IPS DF 4.7 (cell line): ENCODE data around the gene PLEKHM3.
"Not testable (repeated sequence)": the region's sequence is repeated elsewhere in the genome, so short reads cannot be mapped to it uniquely, and the experiment has no call there.

Experiments
- DNase-seq: peaks from one replicate; pipeline ENCODE4 v3.0.0-alpha.2; 2013; ENCODE audit warnings: low spot score; ENCODE audit errors: extremely low read depth

The PLEKHM3 gene

DNA sequence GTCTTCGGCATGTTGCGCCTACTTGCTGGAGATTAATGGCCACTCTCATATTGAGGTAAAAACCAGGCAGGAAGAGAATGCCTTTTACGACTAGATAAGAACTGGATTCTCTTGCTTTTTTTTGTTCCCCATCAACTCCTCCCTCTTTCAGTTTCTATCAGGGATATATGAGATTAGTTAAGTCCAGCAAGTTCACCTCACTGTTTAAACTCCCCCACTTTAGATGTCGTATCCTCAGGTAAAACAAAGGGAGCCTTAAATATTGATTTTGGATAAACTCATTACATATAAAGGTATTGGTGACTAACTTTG is 98.4 kb downstream of the PLEKHM3 start:
- no peak for DNase-seq

DNA sequence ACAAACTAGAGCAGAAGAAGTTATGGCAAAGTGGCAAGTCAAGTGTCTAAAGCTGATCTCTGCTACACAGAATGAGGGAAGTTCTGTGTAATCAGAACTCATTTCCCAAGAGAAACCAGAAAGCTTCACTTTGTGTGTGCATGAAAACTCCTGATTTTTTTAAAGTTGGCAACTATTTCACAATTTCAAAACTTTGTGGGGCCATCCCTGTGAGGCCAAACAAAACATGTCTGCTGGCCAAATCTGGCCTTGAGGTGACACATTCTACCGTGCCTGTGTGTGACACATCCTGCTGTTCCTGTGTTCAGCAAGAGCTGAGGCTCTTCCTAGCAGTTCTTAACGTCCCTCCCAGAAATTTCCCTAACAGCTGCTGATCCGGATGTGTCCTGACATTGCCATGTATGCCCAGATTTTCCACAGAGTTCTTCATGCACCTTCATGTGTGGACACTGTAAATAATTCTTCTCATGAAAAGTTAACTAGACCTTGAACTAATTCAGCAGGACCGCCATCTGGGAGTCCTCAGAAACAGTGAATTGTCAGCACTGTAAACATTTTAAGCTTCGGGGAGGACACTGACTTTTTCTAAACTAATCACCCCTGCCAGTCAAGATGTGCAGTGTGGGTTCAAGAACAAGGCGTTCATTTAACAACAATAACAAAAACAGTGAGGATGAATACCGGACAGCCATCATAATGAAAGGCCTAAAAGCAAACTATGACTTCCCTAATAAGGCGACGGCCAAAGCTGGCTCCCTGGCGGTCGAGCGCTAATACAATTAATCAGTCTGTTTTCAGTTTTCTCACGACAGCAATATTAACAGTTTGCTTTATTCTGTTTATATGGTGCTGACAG is 99.0 kb downstream of the PLEKHM3 start:
- DNase-seq = no peak

DNA sequence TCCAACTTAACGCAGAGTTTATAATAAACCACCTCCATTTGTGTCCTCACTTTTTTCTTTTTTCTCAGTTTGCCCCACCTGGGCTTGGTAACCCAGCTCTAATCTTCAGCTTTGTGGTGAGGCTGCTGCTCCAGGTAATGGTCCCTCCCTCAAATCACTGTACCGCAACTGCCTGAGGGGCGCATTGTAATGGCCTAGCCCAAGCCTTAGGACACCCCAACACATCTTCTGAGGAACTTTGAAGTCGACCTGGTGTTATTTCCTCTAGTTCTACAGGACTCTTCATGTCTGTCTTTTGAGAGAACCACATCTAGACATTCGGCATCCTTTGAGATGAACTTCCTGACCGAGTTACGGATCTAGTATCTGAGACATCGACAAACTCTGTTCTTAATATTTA is 99.7 kb downstream of the PLEKHM3 start:
- no peak for DNase-seq

DNA sequence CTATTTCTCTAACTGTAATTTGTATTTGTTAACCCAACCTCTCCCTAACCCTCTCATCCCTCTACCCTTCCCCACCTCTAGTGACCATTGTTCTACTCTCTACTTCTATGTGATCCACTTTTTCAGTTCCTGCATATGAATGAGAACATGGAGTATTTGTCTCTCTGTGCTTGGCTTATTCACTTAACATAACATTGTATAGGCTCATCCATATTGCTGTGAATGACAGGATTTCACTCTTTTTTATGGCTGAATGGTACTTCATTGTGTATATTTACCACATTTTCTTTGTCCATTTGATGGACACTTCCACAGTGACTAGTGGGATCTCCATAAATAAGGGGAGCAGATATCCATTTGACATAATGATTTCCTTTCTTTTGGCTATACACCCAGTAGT is 103.7 kb downstream of the PLEKHM3 start:
- no peak for DNase-seq

DNA sequence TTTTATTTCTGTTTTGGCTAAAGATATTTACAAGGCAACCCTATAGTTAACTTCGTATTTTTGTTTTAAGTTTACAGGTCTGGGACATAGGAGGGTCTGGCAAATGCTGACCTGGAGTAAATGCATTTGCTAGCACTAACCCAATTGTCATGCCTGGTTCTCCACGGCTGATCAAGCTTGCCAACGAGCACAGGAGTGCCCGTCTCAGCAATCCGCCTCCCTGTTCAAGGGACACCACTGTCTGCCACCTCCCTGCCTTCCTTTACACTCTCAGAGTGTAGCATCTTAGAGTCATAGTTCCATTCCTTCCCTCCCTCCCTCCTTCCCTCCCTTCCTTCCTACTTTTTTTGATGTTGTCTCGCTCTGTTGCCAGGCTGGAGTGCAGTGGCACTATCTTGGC is 104.6 kb downstream of the PLEKHM3 start:
- DNase-seq = no peak

DNA sequence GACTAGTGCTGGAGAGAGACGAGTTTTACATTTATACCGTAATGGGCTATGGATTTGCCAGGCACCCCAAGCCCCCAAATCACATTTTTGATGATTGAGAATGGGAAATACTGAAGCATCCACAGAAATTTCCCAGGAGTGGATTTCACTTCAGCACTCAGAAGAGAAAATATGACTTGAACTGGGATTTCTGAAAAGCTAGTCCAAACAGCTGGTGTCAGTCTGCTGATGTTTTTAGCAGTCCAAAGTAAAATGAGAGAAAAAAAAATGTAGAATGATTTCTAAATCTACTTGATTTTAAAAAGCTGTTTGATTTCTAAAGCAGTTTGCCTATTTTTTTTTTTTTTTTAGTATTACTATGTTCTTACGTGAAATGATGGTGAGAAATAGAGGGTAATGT is 105.0 kb downstream of the PLEKHM3 start:
- DNase-seq = no peak

DNA sequence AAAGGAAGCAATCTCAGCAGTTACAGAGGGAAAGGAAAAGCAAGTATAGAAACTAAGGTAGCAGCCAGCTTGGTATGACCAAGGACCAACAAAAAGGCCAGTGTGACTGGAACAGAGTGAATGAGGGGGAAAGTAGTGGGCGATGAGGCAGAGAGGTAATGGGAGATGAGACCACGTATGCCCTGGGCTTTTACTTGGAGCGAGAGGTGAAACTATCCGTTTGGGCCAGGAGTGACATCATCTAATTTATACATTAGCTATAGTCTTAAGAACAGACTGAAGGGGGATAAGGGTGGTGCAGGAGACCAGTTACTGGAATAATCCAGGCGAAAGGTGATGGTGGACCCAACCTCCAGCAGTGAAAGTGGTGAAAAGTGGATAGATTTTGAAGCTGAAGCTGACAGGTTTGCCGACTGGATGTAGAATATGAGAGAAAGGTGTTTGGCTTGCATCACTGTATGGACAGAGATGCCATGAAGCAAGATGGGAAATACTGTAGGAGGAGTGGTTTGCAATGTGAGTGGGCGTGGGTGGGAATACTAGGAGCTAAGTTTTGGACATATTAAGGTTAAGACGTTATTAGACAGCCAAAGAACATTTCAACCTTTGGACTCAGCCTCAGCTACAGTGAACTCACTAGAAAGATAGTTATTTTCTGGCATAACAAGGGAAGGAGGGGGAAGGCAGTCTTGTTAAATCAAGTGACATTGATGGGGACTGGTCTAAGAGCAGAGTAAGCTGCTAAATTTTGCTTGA is 106.0 kb downstream of the PLEKHM3 start:
- no peak for DNase-seq

DNA sequence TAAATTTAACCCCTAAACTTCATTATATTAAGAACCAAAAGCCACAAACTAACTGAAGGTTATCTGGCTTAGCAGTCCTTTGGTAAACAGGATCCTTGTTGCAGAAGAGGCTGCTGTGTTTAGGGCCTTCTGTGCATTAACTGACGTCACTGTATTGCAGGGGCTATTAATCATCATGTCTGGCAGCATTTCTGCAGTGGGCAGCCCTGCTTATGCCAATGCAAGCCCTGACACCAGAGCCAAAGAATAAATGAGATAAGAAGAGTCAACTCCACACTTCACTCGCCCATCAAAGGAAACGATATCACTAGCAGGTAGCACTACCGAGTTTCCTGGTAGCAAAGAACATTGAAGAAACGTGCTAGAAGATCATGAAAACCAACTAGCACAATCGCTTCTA is 110.6 kb downstream of the PLEKHM3 start:
- DNase-seq = no peak

DNA sequence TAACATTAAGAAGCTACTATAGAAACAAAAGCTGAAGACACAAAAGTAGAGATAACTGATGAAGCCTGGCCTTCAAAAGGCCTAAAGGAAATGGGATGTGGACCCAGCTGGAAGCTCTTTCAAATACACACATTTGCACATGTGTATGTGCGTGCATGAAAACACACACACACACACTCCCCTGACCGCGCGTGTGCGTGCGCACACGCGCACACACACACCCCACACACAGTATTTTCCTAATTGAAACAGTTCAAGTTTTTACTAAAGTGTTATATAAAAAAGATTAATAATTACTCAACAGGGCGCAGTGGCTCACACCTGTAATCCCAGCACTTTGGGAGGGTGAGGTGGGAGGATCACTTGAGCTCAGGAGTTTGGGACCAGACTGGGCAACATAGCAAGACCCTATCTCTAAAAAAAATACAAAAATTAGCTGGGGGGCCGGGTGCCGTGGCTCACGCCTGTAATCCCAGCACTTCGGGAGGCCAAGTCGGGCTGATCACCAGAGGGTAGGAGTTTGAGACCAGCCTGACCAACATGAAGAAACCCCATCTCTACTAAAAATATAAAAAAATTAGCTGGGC is 111.5 kb downstream of the PLEKHM3 start:
- DNase-seq = no peak

DNA sequence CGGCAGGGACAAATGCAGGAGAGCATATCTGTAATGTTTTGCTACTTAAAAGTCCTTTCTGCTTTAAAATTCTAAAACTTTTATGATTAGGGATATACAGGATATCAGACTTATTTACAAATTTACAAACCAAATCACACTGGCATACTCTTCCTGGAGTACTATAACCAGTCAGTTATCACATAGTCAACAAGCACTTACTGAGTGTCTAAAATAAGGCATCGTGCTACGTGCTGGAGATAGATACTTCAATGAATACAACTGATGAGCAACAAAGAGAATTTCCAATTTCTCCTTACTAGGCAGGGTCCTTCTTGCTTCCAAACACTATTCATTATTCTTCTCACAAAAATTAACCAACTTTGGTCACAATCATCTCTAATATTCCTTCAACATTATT is 113.5 kb downstream of the PLEKHM3 start:
- no peak for DNase-seq

DNA sequence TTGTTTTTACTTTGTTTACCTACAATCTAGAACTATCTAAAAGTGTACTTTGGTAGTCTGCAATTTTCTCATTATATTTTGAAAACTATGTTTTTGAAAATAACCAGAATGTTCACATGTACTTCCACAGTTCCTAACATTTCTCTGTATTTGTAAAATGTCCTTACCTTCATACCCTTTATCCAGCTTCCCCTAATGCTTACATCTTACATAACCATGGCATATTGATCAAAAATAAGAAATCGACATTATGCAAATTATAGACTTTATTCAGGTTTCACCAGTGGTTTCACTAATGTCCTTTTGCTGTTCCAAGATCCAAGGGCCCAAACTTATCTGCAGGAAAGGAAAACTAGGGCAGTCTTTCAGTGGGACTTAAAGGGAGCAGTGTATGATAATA is 114.1 kb downstream of the PLEKHM3 start:
- no peak for DNase-seq

DNA sequence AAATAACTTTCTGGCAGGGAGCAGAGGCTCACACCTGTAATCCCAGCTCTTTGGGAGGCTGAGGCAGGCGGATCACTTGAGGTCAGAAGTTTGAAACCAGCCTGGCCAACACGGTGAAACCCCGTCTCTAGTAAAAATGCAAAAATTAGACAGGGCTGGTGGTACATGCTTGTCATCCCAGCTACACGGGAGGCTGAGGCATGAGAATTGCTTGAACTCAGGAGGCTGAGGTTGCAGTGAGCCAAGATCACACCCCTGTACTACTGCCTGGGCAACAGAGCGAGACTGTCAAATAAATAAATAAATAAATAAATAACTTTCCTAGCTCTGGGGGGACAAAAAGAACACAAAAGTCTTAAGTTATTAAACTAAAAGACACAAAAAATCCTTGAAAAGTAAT is 118.8 kb downstream of the PLEKHM3 start:
- DNase-seq = not testable (repeated sequence)

DNA sequence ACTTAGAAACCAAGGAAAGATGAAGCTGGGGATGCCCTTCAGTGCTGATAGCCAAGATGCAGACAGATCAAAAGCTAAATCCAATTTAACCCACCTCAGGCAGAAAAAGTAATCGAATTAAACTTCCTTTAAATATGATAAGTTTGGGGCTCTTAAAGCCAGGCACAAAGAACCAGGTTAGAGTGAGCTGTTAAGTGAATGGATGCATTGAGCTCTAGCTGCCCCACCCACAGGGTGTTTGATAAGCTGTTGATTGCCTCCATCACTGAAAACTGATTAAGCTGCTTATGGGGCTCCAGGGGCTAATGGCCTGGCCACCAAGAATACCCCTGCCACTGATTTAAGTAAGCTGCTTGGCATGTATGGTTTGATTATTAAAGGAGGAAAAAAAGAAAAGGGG is 119.8 kb downstream of the PLEKHM3 start:
- DNase-seq = no peak

DNA sequence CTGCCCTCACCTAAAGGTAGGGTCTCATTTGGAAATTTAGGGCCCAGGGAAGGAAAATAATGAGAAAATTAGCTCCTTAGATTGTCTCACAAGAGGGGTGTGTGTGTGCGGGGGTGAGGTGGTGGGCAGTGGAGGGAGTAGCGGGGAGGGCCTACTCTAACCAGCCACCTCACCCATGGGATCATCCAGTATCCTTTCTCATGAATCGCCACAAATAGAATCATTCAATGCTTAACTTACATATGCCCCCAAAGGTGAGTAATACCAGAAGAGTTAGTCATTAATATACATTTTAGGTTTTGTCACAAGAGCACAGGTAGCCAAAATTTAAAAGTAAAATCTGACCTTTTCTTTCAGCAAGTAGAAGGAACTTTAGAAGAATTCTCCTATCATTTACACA is 122.1 kb downstream of the PLEKHM3 start:
- no peak for DNase-seq

DNA sequence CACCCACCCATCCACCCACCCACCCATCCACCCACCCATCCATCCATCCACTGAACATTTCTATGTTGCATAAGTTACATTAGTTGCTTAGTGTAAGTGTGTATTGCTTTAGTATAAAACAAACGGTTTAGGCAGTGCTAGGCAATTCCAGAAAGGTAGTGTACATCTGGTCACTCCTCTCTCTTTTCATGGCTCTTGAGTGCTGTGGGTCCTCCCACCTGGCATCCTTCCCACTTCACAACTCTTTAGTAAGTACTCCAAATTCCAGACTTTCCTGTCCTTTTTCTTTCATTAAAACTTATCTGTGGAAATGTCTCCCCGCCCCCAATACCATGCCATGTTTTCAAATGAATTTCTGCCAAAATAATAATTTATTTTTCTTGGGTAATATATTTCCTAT is 122.5 kb downstream of the PLEKHM3 start:
- no peak for DNase-seq

DNA sequence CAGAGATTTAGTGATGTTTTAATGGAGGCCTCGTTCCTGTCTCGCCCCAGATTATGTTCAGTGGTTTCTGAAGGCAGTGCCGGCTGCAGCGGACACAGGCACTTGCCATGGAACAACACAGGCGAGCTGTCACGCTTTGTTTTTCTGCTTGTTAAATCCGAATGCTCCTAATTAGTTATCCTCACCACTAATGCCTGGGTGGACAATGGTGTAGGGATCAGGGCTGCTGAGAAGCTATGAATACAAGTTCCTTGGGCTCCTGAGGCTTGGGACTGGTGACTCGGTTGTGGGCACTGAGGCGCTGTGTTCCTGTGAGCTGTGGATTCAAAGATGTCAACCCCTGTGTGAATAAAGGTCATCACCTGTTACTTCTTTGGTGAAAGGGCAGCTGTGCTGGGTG is 123.5 kb downstream of the PLEKHM3 start:
- no peak for DNase-seq

DNA sequence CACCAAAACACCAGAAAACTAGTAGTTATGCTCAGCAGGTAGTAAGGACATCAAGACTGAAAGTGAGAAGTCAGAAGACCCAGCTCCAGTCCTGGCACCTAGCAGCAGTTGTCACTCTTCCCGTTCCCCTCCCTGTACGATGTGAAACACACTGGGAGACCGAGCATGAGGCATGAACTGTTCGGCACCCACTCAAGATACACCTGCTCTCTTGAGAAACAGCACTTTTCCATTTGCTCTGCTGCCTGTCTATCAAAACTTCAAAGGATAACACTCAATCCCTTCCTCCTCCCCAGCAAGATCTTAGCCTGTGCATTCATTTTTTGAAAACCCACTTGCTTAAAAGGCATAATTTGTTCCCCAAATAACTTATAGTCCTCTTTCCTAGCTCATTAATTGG is 123.9 kb downstream of the PLEKHM3 start:
- no peak for DNase-seq

DNA sequence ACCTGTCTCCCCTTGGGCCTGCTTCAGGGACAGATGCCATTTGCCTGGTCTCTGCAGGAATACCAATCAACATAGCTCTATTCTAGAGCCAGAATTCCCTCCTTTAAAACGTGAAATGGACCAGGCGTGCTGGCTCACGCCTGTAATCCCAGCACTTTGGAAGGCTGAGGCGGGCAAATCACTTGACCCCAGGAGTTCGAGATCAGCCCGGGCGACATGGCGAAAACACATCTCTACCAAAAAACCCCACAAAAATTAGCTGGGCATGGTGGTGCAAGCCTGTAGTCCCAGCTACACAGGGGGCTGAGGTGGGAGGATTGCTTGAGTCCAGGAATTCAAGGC is 127.0 kb downstream of the PLEKHM3 start:
- no peak for DNase-seq

DNA sequence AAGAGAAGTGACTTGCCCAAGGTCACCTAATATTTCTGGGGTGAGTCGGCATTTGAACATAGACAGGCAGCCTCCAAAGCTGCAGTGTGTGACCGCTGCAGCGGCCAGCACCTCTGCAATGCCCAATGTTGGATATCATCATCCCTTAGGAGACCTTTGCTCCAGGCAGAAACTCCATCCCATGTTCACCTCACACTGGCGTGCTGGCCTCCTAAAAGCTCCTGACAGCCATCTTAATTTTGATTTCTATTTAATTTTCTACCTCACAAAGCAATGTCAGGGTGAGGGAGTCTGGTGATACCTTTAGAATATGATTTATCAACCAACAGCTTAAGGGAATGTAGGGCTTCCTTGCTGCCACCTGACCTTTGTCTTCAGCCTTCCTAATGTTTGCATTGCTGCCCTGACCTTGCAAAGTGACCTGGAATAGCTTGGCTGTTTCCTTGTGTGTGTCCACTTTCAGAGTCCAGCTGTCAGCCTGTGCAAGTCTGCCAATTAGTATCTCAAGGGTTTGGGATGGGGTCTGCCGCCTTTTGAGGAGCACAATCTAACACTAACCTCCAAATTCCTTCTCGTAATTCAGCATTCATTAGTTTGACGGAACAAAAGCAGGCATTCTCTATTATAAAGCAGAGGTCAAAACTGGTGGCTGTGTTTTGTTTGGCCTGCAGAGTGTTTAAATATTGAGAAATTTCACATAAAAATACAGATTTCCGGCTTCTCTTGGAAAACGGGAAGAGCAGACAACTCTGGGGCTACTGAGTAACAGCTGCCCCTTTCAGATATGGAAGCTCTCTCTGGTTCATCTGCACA is 127.6 kb downstream of the PLEKHM3 start:
- DNase-seq = no peak

DNA sequence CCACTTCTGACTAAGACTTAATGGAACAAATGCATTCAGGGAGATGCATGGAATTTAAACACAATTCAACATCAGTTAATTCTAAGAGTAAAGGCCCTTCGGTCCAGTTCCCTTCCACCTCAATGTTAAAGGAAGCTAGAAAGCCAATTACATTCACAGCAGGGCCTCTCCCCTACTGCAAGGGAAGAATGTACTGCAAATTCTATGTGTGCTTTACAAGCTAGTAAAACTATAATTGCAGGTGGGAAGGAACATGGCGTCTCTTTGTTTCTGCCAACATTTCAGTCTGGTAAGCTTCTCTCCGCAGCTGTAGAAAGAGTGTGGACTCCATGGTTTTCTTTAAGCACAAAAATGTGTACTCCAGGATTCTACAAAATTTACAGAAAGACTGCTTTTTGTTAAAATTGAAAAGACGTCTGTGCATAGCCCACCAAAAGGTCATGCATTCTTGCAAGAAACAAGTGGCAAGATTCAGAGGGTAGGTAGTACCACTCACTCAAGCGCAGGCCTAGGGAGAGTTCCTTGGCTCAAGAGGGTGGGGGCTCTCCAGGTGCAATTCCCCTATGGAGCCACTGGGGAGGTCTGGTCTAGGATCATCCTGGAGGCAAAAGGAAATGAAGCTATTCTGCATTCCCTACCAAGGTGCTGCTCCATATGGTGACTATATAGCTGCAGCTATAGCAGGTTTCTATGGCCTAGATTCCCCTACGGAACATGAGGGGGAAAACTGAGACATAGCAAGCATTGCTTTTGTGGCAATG is 128.6 kb downstream of the PLEKHM3 start:
- DNase-seq = peak; percentile 53

DNA sequence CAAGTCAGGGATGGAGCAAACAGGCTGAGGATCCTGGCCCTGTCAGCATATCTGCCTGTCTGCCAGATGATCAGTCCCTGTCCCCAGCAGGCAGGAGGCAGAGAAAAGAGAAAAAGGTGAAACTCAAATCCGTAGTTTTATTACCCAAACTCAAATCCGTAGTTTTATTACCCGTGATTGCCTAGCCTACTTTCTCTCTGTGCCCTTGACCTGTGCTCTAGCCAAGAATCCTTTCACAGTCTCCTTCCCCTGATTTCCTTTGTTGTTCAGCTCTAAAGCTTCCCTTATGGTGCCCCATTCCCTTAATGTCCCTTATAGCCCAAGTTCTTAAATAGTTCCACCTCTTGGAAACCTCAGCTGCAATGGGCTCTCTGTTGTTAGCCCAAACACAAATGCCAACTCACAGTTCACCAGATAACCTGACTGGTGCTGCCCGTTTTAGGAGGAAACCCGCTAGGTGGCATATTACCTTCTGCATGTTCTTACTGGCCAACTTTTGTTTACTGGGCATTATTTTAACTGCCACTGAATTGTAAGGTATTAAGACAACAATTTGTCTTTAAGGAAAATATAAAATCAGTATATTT is 130.0 kb downstream of the PLEKHM3 start:
- no peak for DNase-seq
